Muscle layer of colon (tissue), 2 donors: ENCODE measurements around the gene SLTM.
"Not testable (repeated sequence)": the region's sequence is repeated elsewhere in the genome, so short reads cannot be mapped to it uniquely, and the experiment has no call there.

Experiments used
- H3K27ac ChIP-seq: one replicate; pipeline ENCODE4 v1.7.0; 2013; ENCODE audit warnings: low read depth, mild to moderate bottlenecking, low read length, moderate library complexity
- H3K27me3 ChIP-seq, 2 donors: one replicate each; pipeline ENCODE4 v1.7.0; 2013; ENCODE audit warnings: low read length in 2 of 2, mild to moderate bottlenecking in 2 of 2; ENCODE audit not compliant: insufficient read depth in 2 of 2, control insufficient read depth in 1 of 2
- H3K36me3 ChIP-seq: one replicate; pipeline ENCODE4 v1.7.0; 2013; ENCODE audit warnings: mild to moderate bottlenecking, low read length; ENCODE audit not compliant: insufficient read depth
- H3K4me1 ChIP-seq: one replicate; pipeline ENCODE4 v1.7.0; 2013; ENCODE audit warnings: mild to moderate bottlenecking, low read length; ENCODE audit not compliant: insufficient read depth
- H3K4me3 ChIP-seq, 2 donors: one replicate each; pipeline ENCODE4 v1.7.0; 2013; ENCODE audit warnings: low read length in 2 of 2, low read depth in 1 of 2, mild to moderate bottlenecking in 1 of 2, moderate library complexity in 1 of 2
- H3K9ac ChIP-seq: one replicate; pipeline ENCODE4 v1.7.0; 2013; ENCODE audit warnings: low read length
- H3K9me3 ChIP-seq: one replicate; pipeline ENCODE4 v1.7.0; 2013; ENCODE audit warnings: mild to moderate bottlenecking, low read length
- donor health status: abdominal sarcoma.
- donor health status: Adenocarcinoma of cecum.

SLTM gene

GRCh38 chr15:58924327-58924726 lies 9.2 kb downstream of the SLTM start:
- Histone ChIP-seq H3K4me3 (no peak overlapping the region), H3K27ac (no peak overlapping the region), H3K9me3 (no peaks in the 10 kb centered on the region), H3K36me3 (peaks cover 31% of the 10 kb centered on the region), H3K9ac (no peak overlapping the region), H3K4me1 (peaks cover 16% of the 10 kb centered on the region), H3K27me3 (no peaks in the 10 kb centered on the region)

GRCh38 chr15:58923696-58924300 lies 9.7 kb downstream of the SLTM start:
- peaks cover 31% of the 10 kb centered on the region for H3K36me3 ChIP-seq
- no peak overlapping the region for H3K9ac ChIP-seq
- H3K27ac ChIP-seq: no peak overlapping the region
- no peak overlapping the region for H3K4me3 ChIP-seq
- H3K27me3 ChIP-seq: no peaks in the 10 kb centered on the region
- H3K9me3 ChIP-seq: no peaks in the 10 kb centered on the region
- H3K4me1 ChIP-seq: peaks cover 16% of the 10 kb centered on the region

- no peak overlapping the region for H3K27ac ChIP-seq
Observed at GRCh38 chr15:58923284-58923683, 10.2 kb downstream of the SLTM start.

GRCh38 chr15:58921267-58921790 lies 12.2 kb downstream of the SLTM start:
- H3K9me3 ChIP-seq: no peaks in the 10 kb centered on the region
- H3K36me3 ChIP-seq: peaks cover 12% of the 10 kb centered on the region
- no peak overlapping the region for H3K4me3 ChIP-seq
- peaks cover 16% of the 10 kb centered on the region for H3K4me1 ChIP-seq
- H3K27me3 ChIP-seq: no peaks in the 10 kb centered on the region
- no peak overlapping the region for H3K9ac ChIP-seq
- no peak overlapping the region for H3K27ac ChIP-seq

More at GRCh38 chr15:58923284-58923683, 10.2 kb downstream of the SLTM start:
- Histone ChIP-seq H3K36me3 (peaks cover 31% of the 10 kb centered on the region), H3K9me3 (no peaks in the 10 kb centered on the region), H3K9ac (no peak overlapping the region), H3K4me3 (no peak overlapping the region), H3K27me3 (no peaks in the 10 kb centered on the region), H3K4me1 (peaks cover 16% of the 10 kb centered on the region)

- H3K4me1 ChIP-seq: peaks cover 16% of the 10 kb centered on the region
- not testable (repeated sequence) for H3K9me3 ChIP-seq, H3K9ac ChIP-seq, H3K36me3 ChIP-seq, H3K27me3 ChIP-seq, H3K27ac ChIP-seq, H3K4me3 ChIP-seq
Observed at GRCh38 chr15:58920447-58920846, 13.0 kb downstream of the SLTM start.

GRCh38 chr15:58919232-58919631 lies 14.2 kb downstream of the SLTM start:
- Histone ChIP-seq H3K4me3 (no peak overlapping the region), H3K27ac (no peak overlapping the region), H3K4me1 (peaks cover 5% of the 10 kb centered on the region), H3K9me3 (no peaks in the 10 kb centered on the region), H3K36me3 (peaks cover 15% of the 10 kb centered on the region), H3K9ac (no peak overlapping the region), H3K27me3 (no peaks in the 10 kb centered on the region)

GRCh38 chr15:58918239-58918638 lies 15.2 kb downstream of the SLTM start:
- no peak overlapping the region for H3K4me3 ChIP-seq
- H3K36me3 ChIP-seq: peaks cover 24% of the 10 kb centered on the region
- no peak overlapping the region for H3K9ac ChIP-seq
- no peak overlapping the region for H3K27ac ChIP-seq
- no peaks in the 10 kb centered on the region for H3K9me3 ChIP-seq
- H3K4me1 ChIP-seq: no peaks in the 10 kb centered on the region
- H3K27me3 ChIP-seq: no peaks in the 10 kb centered on the region

- H3K36me3 ChIP-seq: peaks cover 28% of the 10 kb centered on the region
- H3K27me3 ChIP-seq, H3K4me3 ChIP-seq, H3K9ac ChIP-seq, H3K4me1 ChIP-seq, H3K27ac ChIP-seq, H3K9me3 ChIP-seq: not testable (repeated sequence)
Observed at GRCh38 chr15:58917613-58918129, 15.8 kb downstream of the SLTM start.

GRCh38 chr15:58916962-58917361 lies 16.5 kb downstream of the SLTM start:
- H3K27ac ChIP-seq: no peak overlapping the region
- H3K9me3 ChIP-seq: no peaks in the 10 kb centered on the region
- H3K9ac ChIP-seq: no peak overlapping the region
- no peak overlapping the region for H3K4me3 ChIP-seq
- H3K36me3 ChIP-seq: peaks cover 31% of the 10 kb centered on the region
- H3K4me1 ChIP-seq: no peaks in the 10 kb centered on the region
- H3K27me3 ChIP-seq: no peaks in the 10 kb centered on the region

GRCh38 chr15:58910456-58910855 lies 23.0 kb downstream of the SLTM start:
- Histone ChIP-seq H3K27ac (no peak overlapping the region), H3K4me3 (no peak overlapping the region), H3K9ac (no peak overlapping the region), H3K9me3 (no peaks in the 10 kb centered on the region), H3K4me1 (peaks cover 6% of the 10 kb centered on the region), H3K36me3 (peaks cover 34% of the 10 kb centered on the region), H3K27me3 (no peaks in the 10 kb centered on the region)

- Histone ChIP-seq H3K4me1 (peaks cover 6% of the 10 kb centered on the region), H3K27me3 (no peaks in the 10 kb centered on the region), H3K27ac (no peak overlapping the region), H3K9ac (no peak overlapping the region), H3K36me3 (peaks cover 31% of the 10 kb centered on the region), H3K9me3 (no peaks in the 10 kb centered on the region), H3K4me3 (no peak overlapping the region)
Observed at GRCh38 chr15:58909616-58910015, 23.9 kb downstream of the SLTM start.
